DND-41 (cell line): ENCODE data around the gene CUBN.

ENCODE experiments used
- CTCF ChIP-seq: IDR thresholded peaks from 2 replicates; pipeline ENCODE4 v1.5.1; 2012; ENCODE audit warnings: borderline replicate concordance, low read length, moderate library complexity, mild to moderate bottlenecking; ENCODE audit not compliant: poor library complexity, severe bottlenecking; ENCODE audit errors: extremely low read depth
- EZH2 ChIP-seq: IDR thresholded peaks from 3 replicates; pipeline ENCODE4 v1.6.1; 2012; ENCODE audit warnings: borderline replicate concordance, low read depth, mild to moderate bottlenecking, moderate library complexity, low read length, inconsistent platforms; ENCODE audit not compliant: severe bottlenecking

GRCh38 chr10:17141504-17142229 is 12.1 kb upstream of the CUBN start:
- TF ChIP-seq CTCF (no peak), EZH2 (no peak)
